K562 (cell line): ENCODE measurements around the gene MECR. TPM values are rescaled to one million over a fixed set of nuclear protein-coding genes. Genes with fewer than 3 reads are reported as not detected.

Source experiments
- ETV5 ChIP-seq: sonication (generic); formaldehyde crosslinking; IDR thresholded peaks from 2 replicates; pipeline ENCODE4 v1.4.0; 2020; ENCODE audit warnings: low read depth, mild to moderate bottlenecking, missing genetic modification reagents
- EWSR1 ChIP-seq: fragments of 450-650 bp; IDR thresholded peaks from 2 replicates; pipeline ENCODE4 v1.6.1; 2018; ENCODE audit warnings: borderline replicate concordance, mild to moderate bottlenecking, low read depth, moderate library complexity; ENCODE audit not compliant: partially characterized antibody
- FOS ChIP-seq: IDR thresholded peaks from 3 replicates; pipeline ENCODE4 v1.6.1; 2011; ENCODE audit not compliant: insufficient read length; ENCODE audit errors: extremely low read depth
- HCFC1 ChIP-seq: IDR thresholded peaks from 2 replicates; pipeline ENCODE4 v1.6.1; 2012; ENCODE audit warnings: low read depth, low read length, improper control_type of control experiment
- LCOR ChIP-seq: sonication (generic); formaldehyde crosslinking; IDR thresholded peaks from 2 replicates; pipeline ENCODE4 v1.8.0; 2022; ENCODE audit warnings: mild to moderate bottlenecking, missing genetic modification reagents
- MEF2D ChIP-seq: conservative IDR thresholded peaks from 2 replicates; pipeline ENCODE4 v1.6.1; 2016; ENCODE audit warnings: low read depth, missing genetic modification characterization, missing compliant biosample characterization
- PHB2 ChIP-seq: fragments of 450-650 bp; IDR thresholded peaks from 2 replicates; pipeline ENCODE4 v1.6.1; 2017; ENCODE audit warnings: low read depth
- SIN3B ChIP-seq: fragments of 450-650 bp; IDR thresholded peaks from 2 replicates; pipeline ENCODE4 v1.6.1; 2017; ENCODE audit warnings: low read depth, mild to moderate bottlenecking, moderate library complexity
- SNRNP70 ChIP-seq: fragments of 200-400 bp; formaldehyde crosslinking; optimal IDR thresholded peaks from 2 replicates; pipeline ENCODE3; 2017; ENCODE audit warnings: low read depth, low read length
- TAF15 ChIP-seq: fragments of 200-400 bp; formaldehyde crosslinking; IDR thresholded peaks from 2 replicates; pipeline ENCODE4 v1.6.1; 2017; ENCODE audit warnings: mild to moderate bottlenecking, low read depth, low read length, moderate library complexity
- TCF3 ChIP-seq: sonication (generic); formaldehyde crosslinking; IDR thresholded peaks from 2 replicates; pipeline ENCODE4 v1.4.0; 2020; ENCODE audit warnings: mild to moderate bottlenecking, missing genetic modification reagents
- YY1 ChIP-seq, 3 experiments: IDR thresholded peaks; 2 replicates each; pipeline ENCODE4 v1.6.1; 2011; ENCODE audit warnings: low read length in 2 of 3, mild to moderate bottlenecking in 2 of 3, moderate library complexity in 2 of 3, borderline replicate concordance in 1 of 3, control low read depth in 1 of 3, low read depth in 1 of 3; ENCODE audit not compliant: insufficient read depth in 3 of 3, insufficient replicate concordance in 2 of 3, control insufficient read depth in 1 of 3, insufficient read length in 1 of 3; ENCODE audit errors: extremely low read depth in 1 of 3
- ZBTB17 ChIP-seq: fragments of 450-650 bp; formaldehyde crosslinking; IDR thresholded peaks from 2 replicates; pipeline ENCODE4 v1.4.0; 2020; ENCODE audit warnings: mild to moderate bottlenecking
- ZNF12 ChIP-seq: sonication (generic); formaldehyde crosslinking; IDR thresholded peaks from 2 replicates; pipeline ENCODE4 v1.4.0; 2020; ENCODE audit warnings: mild to moderate bottlenecking, missing genetic modification reagents
- ZNF830 ChIP-seq: fragments of 250-450 bp; sonication (Bioruptor Pico); IDR thresholded peaks from 2 replicates; pipeline ENCODE4 v1.5.0; 2021; ENCODE audit warnings: mild to moderate bottlenecking
- ZSCAN29 ChIP-seq: fragments of 450-650 bp; IDR thresholded peaks from 2 replicates; pipeline ENCODE4 v1.6.1; 2017
- ZZZ3 ChIP-seq: fragments of 450-650 bp; IDR thresholded peaks from 2 replicates; pipeline ENCODE4 v1.6.1; 2016; ENCODE audit warnings: antibody characterized with exemption, mild to moderate bottlenecking, moderate library complexity
- polyA plus RNA-seq, 8 experiments: library from polyadenylated mRNA; depleted of rRNA in 4 of 8; stranded (reverse) in 5 of 8; unstranded in 3 of 8; fragments of >200 nt; fragmentation: Nextera tagmentation in 2 of 8; fragmentation: Illumina TruSeq in 1 of 8; extraction: Ambion mirVana in 2 of 8; extraction: Trizol in 1 of 8; gene quantifications; 2 replicates each; pipeline versions ENCODE4 v1.2.1 to v1.2.3, GENCODE V29; 2011 to 2014; ENCODE audit warnings: inconsistent platforms in 1 of 8, missing spikeins in 1 of 8
- total RNA-seq, 7 experiments: library from RNA; depleted of rRNA in 6 of 7; stranded (reverse); fragments of >200 nt in 6 of 7; fragmentation: Illumina TruSeq in 2 of 7; extraction: Trizol in 2 of 7; gene quantifications; 2 replicates each; pipeline versions ENCODE4 v1.2.1 to v1.2.3, GENCODE V29; 2011 to 2021; ENCODE audit warnings: low replicate concordance in 1 of 7
- TF ChIP-seq, protein P1 (sequence below): fragments of 450-650 bp; formaldehyde crosslinking; IDR thresholded peaks from 2 replicates; pipeline ENCODE4 v1.4.0; 2020; ENCODE audit warnings: mild to moderate bottlenecking
- TF ChIP-seq, protein P2 (sequence below): IDR thresholded peaks from 2 replicates; pipeline ENCODE4 v1.6.1; 2011; ENCODE audit warnings: borderline replicate concordance, low read depth, mild to moderate bottlenecking, moderate library complexity, low read length; ENCODE audit not compliant: insufficient read depth, poor library complexity, severe bottlenecking
- TF ChIP-seq, protein P3 (sequence below): IDR thresholded peaks from 3 replicates; pipeline ENCODE4 v1.6.1; 2011; ENCODE audit warnings: borderline replicate concordance, mild to moderate bottlenecking; ENCODE audit not compliant: insufficient read length, insufficient read depth
- TF ChIP-seq, protein P4 (sequence below): fragments of 250-450 bp; sonication (Bioruptor Pico); IDR thresholded peaks from 2 replicates; pipeline ENCODE4 v1.8.0; 2022; ENCODE audit warnings: moderate library complexity, mild to moderate bottlenecking, inconsistent platforms
- TF ChIP-seq, protein P5 (sequence below): sonication (generic); formaldehyde crosslinking; IDR thresholded peaks from 2 replicates; pipeline ENCODE4 v1.8.1; 2023; ENCODE audit warnings: mild to moderate bottlenecking, missing genetic modification reagents

MECR gene
- total and polyA plus RNA-seq, 9 of the 15 experiments (the other 6 are each of a cell fraction or from before 2014, with no cell fraction given), result 10.4 to 58.6 (median 42.9) TPM

DNA sequence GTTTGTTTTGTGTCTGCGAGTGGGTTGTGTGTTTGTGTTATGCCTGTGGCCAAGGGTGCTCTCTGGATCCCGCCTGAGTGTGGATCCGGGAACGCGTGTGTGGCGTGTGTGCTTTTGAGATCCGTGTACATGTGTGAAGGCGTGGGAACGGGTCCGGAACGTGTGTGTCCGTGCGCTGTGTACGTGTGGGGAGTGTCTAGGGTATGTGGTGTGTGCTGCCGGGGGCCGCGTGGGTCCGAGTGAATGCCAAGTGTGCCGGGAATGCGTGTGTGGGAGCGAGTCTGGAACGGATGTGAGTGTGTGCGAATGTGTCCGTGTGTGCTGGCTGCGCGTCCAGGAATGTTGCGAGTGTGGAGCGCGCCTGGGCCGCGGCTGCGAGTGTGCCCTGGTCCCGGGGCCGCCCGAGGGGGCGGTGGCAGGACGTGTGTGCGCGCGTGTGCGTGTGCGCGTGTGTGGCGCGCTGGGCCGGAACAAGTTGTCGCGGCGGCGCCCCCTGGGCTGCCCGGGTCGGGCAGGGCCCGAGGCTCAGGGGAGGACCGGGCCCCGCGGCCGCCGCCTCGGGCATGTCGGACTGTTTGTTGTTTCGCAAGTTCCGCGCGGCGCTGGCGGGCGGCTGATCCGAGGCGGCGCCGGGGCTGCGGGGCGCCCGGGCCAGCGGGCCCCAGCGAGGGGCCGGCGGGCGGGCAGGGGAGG lies 6.5 kb upstream of the MECR start (continued):
- TF ChIP-seq, protein P1, sequence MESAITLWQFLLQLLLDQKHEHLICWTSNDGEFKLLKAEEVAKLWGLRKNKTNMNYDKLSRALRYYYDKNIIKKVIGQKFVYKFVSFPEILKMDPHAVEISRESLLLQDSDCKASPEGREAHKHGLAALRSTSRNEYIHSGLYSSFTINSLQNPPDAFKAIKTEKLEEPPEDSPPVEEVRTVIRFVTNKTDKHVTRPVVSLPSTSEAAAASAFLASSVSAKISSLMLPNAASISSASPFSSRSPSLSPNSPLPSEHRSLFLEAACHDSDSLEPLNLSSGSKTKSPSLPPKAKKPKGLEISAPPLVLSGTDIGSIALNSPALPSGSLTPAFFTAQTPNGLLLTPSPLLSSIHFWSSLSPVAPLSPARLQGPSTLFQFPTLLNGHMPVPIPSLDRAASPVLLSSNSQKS (CRISPR knock-in tag), result no peak
- TF ChIP-seq SIN3B (no peak), YY1 (IDR thresholded peaks at IDR 0.05; ENCODE audit: borderline replicate concordance in 1 of 3, control insufficient read depth in 1 of 3, extremely low read depth in 1 of 3, insufficient read depth in 3 of 3, insufficient read length in 1 of 3, insufficient replicate concordance in 2 of 3, low read depth in 1 of 3, low read length in 2 of 3) (no peak), FOS (no peak), HCFC1 (no peak), TAF15 (0 out of 2 replicates have a peak, but pooled peaks have one; percentile 12), PHB2 (0 out of 2 replicates have a peak, but pooled peaks have one; percentile 8), ZBTB17 (CRISPR knock-in tag) (no peak), SNRNP70 (no peak), ZNF12 (CRISPR knock-in tag) (peak; percentile 19; the same call in 1 of the 2 replicates), TCF3 (CRISPR knock-in tag) (no peak), ZSCAN29 (no peak; the same call in 1 of the 2 replicates), MEF2D (no peak), LCOR (no peak), ZZZ3 (no peak), EWSR1 (no peak), ETV5 (CRISPR knock-in tag) (0 out of 2 replicates have a peak, but pooled peaks have one; percentile 11), ZNF830 (CRISPR knock-in tag) (no peak)
- TF ChIP-seq, protein P2, sequence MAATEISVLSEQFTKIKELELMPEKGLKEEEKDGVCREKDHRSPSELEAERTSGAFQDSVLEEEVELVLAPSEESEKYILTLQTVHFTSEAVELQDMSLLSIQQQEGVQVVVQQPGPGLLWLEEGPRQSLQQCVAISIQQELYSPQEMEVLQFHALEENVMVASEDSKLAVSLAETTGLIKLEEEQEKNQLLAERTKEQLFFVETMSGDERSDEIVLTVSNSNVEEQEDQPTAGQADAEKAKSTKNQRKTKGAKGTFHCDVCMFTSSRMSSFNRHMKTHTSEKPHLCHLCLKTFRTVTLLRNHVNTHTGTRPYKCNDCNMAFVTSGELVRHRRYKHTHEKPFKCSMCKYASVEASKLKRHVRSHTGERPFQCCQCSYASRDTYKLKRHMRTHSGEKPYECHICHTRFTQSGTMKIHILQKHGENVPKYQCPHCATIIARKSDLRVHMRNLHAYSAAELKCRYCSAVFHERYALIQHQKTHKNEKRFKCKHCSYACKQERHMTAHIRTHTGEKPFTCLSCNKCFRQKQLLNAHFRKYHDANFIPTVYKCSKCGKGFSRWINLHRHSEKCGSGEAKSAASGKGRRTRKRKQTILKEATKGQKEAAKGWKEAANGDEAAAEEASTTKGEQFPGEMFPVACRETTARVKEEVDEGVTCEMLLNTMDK, result no peak
- TF ChIP-seq, protein P3, sequence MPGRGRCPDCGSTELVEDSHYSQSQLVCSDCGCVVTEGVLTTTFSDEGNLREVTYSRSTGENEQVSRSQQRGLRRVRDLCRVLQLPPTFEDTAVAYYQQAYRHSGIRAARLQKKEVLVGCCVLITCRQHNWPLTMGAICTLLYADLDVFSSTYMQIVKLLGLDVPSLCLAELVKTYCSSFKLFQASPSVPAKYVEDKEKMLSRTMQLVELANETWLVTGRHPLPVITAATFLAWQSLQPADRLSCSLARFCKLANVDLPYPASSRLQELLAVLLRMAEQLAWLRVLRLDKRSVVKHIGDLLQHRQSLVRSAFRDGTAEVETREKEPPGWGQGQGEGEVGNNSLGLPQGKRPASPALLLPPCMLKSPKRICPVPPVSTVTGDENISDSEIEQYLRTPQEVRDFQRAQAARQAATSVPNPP, result no peak
- TF ChIP-seq, protein P4, sequence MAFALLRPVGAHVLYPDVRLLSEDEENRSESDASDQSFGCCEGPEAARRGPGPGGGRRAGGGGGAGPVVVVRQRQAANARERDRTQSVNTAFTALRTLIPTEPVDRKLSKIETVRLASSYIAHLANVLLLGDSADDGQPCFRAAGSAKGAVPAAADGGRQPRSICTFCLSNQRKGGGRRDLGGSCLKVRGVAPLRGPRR, result no peak
- TF ChIP-seq, protein P5, sequence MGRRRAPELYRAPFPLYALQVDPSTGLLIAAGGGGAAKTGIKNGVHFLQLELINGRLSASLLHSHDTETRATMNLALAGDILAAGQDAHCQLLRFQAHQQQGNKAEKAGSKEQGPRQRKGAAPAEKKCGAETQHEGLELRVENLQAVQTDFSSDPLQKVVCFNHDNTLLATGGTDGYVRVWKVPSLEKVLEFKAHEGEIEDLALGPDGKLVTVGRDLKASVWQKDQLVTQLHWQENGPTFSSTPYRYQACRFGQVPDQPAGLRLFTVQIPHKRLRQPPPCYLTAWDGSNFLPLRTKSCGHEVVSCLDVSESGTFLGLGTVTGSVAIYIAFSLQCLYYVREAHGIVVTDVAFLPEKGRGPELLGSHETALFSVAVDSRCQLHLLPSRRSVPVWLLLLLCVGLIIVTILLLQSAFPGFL (CRISPR knock-in tag), result no peak
